CD14-positive monocyte (primary cell): ENCODE measurements around the gene IL7R. TPM values are rescaled to one million over a fixed set of nuclear protein-coding genes. Genes with fewer than 3 reads are reported as not detected.

Experiments
- DNase-seq, 3 donors: peaks; one replicate each; pipeline ENCODE4 v3.0.0-alpha.2; 2011 to 2022
- H2AFZ ChIP-seq: 2 replicates; pipeline ENCODE4 v1.6.0; 2012; ENCODE audit warnings: mild to moderate bottlenecking, low read depth, low read length, inconsistent platforms; ENCODE audit not compliant: insufficient read depth, poor library complexity, severe bottlenecking
- H3K27ac ChIP-seq, 2 donors: 1 replicate in 1 of 2; 2 replicates in 1 of 2; pipeline ENCODE4 v1.5.1; 2012 to 2013; ENCODE audit warnings: low read length in 2 of 2, control low read depth in 1 of 2, inconsistent platforms in 1 of 2, low read depth in 1 of 2, mild to moderate bottlenecking in 1 of 2
- H3K27me3 ChIP-seq, 2 donors: one replicate each; pipeline versions ENCODE4 v1.6.0 to v1.6.1; 2011 to 2013; ENCODE audit warnings: low read length in 2 of 2; ENCODE audit not compliant: control insufficient read depth in 2 of 2, insufficient read depth in 2 of 2
- H3K36me3 ChIP-seq, 2 donors: replicated peaks in 1 of 2; 1 replicate in 1 of 2; 2 replicates in 1 of 2; pipeline versions ENCODE4 v1.5.1 to v1.6.1; 2012 to 2013; ENCODE audit warnings: low read length in 2 of 2, control low read depth in 1 of 2, inconsistent platforms in 1 of 2, mild to moderate bottlenecking in 1 of 2; ENCODE audit not compliant: insufficient read depth in 2 of 2, control insufficient read depth in 1 of 2
- H3K4me1 ChIP-seq, 2 donors: 1 replicate in 1 of 2; 2 replicates in 1 of 2; pipeline versions ENCODE4 v1.5.1 to v1.6.1; 2012 to 2013; ENCODE audit warnings: low read length in 2 of 2, control low read depth in 1 of 2, inconsistent platforms in 1 of 2, mild to moderate bottlenecking in 1 of 2, moderate library complexity in 1 of 2; ENCODE audit not compliant: insufficient read depth in 2 of 2, control insufficient read depth in 1 of 2
- H3K4me2 ChIP-seq: replicated peaks from 2 replicates; pipeline ENCODE3; 2012; ENCODE audit warnings: low read length, moderate library complexity, mild to moderate bottlenecking; ENCODE audit not compliant: poor library complexity, severe bottlenecking; ENCODE audit errors: extremely low read depth
- H3K4me3 ChIP-seq, 3 experiments: fragments of 200-600 bp in 1 of 3; sonication (generic) in 1 of 3; replicated peaks in 1 of 3; 1 replicate in 2 of 3; 2 replicates in 1 of 3; pipeline ENCODE4 v1.5.1; 2011 to 2013; ENCODE audit warnings: low read length in 3 of 3, mild to moderate bottlenecking in 3 of 3, control low read depth in 2 of 3, low read depth in 2 of 3, inconsistent platforms in 1 of 3, moderate library complexity in 1 of 3
- H3K79me2 ChIP-seq: 2 replicates; pipeline ENCODE4 v1.6.0; 2012; ENCODE audit warnings: mild to moderate bottlenecking, control low read depth, inconsistent platforms, low read length, moderate library complexity; ENCODE audit not compliant: insufficient read depth
- H3K9ac ChIP-seq: 2 replicates; pipeline ENCODE4 v1.6.0; 2017; ENCODE audit warnings: low read length, mild to moderate bottlenecking; ENCODE audit not compliant: insufficient read depth, poor library complexity, severe bottlenecking
- H3K9me3 ChIP-seq, 2 donors: replicated peaks in 1 of 2; 1 replicate in 1 of 2; 2 replicates in 1 of 2; pipeline versions ENCODE4 v1.5.1 to v1.6.1; 2012 to 2013; ENCODE audit warnings: low read length in 2 of 2, control low read depth in 1 of 2; ENCODE audit not compliant: control insufficient read depth in 1 of 2, insufficient read depth in 1 of 2
- H4K20me1 ChIP-seq: 2 replicates; pipeline ENCODE4 v1.6.0; 2012; ENCODE audit warnings: mild to moderate bottlenecking, low read length, control low read depth, moderate library complexity; ENCODE audit not compliant: insufficient read depth
- H3K27ac Mint-ChIP-seq, 7 donors: one replicate each; pipeline ENCODE4 v1.8.0; 2020; ENCODE audit warnings: mild to moderate bottlenecking in 7 of 7, mixed read lengths in 7 of 7, moderate library complexity in 6 of 7, inconsistent platforms in 2 of 7
- H3K27me3 Mint-ChIP-seq, 3 donors: one replicate each; pipeline ENCODE4 v1.8.0; 2021 to 2022; ENCODE audit warnings: low read depth in 3 of 3, mild to moderate bottlenecking in 3 of 3, mixed read lengths in 3 of 3, moderate library complexity in 3 of 3, inconsistent platforms in 1 of 3
- H3K36me3 Mint-ChIP-seq, 2 donors: one replicate each; pipeline ENCODE4 v1.8.0; 2020; ENCODE audit warnings: mixed read lengths in 2 of 2, inconsistent platforms in 1 of 2, mild to moderate bottlenecking in 1 of 2
- H3K4me1 Mint-ChIP-seq: one replicate; pipeline ENCODE4 v1.8.0; 2020; ENCODE audit warnings: mild to moderate bottlenecking, mixed read lengths
- H3K4me3 Mint-ChIP-seq, 2 donors: one replicate each; pipeline ENCODE4 v1.8.0; 2020; ENCODE audit warnings: mild to moderate bottlenecking in 2 of 2, mixed read lengths in 2 of 2, moderate library complexity in 1 of 2
- H3K9me3 Mint-ChIP-seq, 7 donors: one replicate each; pipeline ENCODE4 v1.8.0; 2020 to 2022; ENCODE audit warnings: mixed read lengths in 7 of 7, mild to moderate bottlenecking in 6 of 7, moderate library complexity in 6 of 7, inconsistent platforms in 2 of 7
- WGBS: methylation state at CpG from one replicate; pipeline ENCODE4 v1.1.5; 2013; ENCODE audit warnings: missing lambda C conversion rate; ENCODE audit not compliant: insufficient coverage; 5-methylcytosine and 5-hydroxymethylcytosine counted together
- intact Hi-C, 2 donors: fragments of 100-400 bp; cut with micrococcal nuclease; formaldehyde crosslinking; loops; one replicate each; pipeline versions ENCODE4 v1.15.0 to v1.15.1; 2023
- polyA plus RNA-seq, 3 donors: library from polyadenylated mRNA; depleted of rRNA in 1 of 3; unstranded in 2 of 3; stranded (reverse) in 1 of 3; fragments of 300-500 nt in 2 of 3; fragments of >200 nt in 1 of 3; fragmentation: Illumina TruSeq in 2 of 3; gene quantifications; 1 replicate in 2 of 3; 2 replicates in 1 of 3; pipeline ENCODE4 v1.2.3, GENCODE V29; 2012 to 2021
- TF ChIP-seq, protein P1 (sequence below): fragments of 200-600 bp; IDR thresholded peaks from one replicate; pipeline ENCODE4 v1.8.0; 2022; ENCODE audit warnings: antibody characterized with exemption, mild to moderate bottlenecking

IL7R gene
- polyA plus RNA-seq, 3 donors, result 0.12 to 1.9 (median 1.1) TPM

DNA sequence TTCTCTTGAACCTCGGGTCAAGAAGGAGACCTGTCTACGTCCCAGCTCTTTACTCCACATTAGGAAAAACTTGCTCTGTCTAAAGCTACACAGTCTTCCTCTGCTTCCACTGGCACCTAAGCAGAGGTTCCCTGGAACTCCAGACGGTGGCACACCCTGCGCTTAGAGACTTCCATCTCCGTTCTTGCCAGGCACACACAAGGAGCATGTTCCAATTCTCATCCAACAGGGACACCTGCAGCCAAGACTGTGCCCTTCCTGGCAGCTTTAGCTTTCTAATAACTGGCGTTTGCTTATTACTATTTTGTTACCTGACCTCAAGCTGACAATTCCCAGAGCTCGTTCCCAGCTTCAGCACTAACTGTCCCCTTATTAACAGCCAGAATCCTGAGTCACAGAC is 65.8 kb downstream of the IL7R start:
- Histone ChIP-seq H3K27me3 (no peaks in the 10 kb centered on the region), H3K27ac (no peak overlapping the region), H3K4me2 (no peak overlapping the region), H3K79me2 (no peaks in the 10 kb centered on the region), H3K4me3 (no peak overlapping the region), H3K4me1 (peaks cover 12 to 17% of the 10 kb centered on the region in 2 donors), H3K9me3 (no peaks in the 10 kb centered on the region), H3K36me3 (no peaks in the 10 kb centered on the region), H4K20me1 (no peaks in the 10 kb centered on the region), H3K9ac (no peak overlapping the region), H2AFZ (no peak overlapping the region)
- intact Hi-C loops, result no loop called here
- DNase-seq, result no peak
- peaks cover 4 to 9% (median 8%) of the 10 kb centered on the region in 3 donors for H3K27me3 Mint-ChIP-seq
- 98% methylated on average over 7 of the region's 7 CpGs for WGBS
- H3K27ac Mint-ChIP-seq, result no peak overlapping the region
- no peak overlapping the region for H3K4me3 Mint-ChIP-seq
- peaks cover 2 to 7% (median 6%) of the 10 kb centered on the region in 7 donors for H3K9me3 Mint-ChIP-seq
- TF ChIP-seq, protein P1, sequence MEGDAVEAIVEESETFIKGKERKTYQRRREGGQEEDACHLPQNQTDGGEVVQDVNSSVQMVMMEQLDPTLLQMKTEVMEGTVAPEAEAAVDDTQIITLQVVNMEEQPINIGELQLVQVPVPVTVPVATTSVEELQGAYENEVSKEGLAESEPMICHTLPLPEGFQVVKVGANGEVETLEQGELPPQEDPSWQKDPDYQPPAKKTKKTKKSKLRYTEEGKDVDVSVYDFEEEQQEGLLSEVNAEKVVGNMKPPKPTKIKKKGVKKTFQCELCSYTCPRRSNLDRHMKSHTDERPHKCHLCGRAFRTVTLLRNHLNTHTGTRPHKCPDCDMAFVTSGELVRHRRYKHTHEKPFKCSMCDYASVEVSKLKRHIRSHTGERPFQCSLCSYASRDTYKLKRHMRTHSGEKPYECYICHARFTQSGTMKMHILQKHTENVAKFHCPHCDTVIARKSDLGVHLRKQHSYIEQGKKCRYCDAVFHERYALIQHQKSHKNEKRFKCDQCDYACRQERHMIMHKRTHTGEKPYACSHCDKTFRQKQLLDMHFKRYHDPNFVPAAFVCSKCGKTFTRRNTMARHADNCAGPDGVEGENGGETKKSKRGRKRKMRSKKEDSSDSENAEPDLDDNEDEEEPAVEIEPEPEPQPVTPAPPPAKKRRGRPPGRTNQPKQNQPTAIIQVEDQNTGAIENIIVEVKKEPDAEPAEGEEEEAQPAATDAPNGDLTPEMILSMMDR, result no peak
- H3K36me3 Mint-ChIP-seq, result no peaks in the 10 kb centered on the region
- H3K4me1 Mint-ChIP-seq, result peaks cover 22% of the 10 kb centered on the region

DNA sequence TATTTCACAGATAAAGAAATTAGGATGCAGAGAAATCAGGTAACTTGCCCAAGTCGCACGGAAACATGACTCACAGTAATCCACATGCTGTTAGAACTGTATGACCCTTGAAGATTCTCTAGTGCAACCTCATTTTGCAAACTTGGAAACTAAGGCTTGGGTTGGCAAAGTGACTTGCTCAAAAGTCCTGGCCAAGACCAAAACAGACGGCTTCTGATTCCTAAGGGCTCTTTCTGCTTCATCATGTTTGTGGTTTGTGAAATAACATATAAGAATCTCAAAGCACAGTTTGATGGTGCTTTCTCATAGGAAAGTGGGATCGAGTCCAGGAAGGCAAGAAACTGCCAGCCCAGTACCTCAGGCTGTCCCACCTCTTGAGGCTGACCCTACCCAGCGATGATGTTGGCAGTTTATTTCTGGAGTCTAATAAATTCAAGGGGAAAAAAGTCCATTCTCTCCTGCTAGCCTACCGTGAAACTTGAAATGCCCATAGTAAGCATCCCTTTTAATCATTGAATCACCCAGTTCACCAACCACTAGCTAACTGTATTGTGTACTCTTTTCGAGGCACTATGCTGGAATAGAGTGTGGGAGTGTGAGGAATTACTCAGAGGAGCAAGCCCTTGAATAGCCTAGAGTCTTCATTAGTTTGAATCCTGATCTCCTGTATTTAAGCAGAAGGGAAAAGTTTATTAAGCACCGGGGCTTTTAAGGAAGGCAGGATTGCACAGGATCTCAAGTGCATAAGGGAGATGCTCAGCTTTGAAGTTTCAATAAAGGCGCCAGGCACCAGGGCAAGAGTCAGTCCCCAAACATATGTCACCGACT is 67.6 kb downstream of the IL7R start:
- Histone ChIP-seq H3K36me3 (no peaks in the 10 kb centered on the region), H3K9me3 (no peaks in the 10 kb centered on the region), H2AFZ (peak overlapping the region; percentile 86), H3K4me1 (peaks cover 12 to 17% of the 10 kb centered on the region in 2 donors), H3K27ac (no peak overlapping the region), H3K79me2 (no peaks in the 10 kb centered on the region), H3K9ac (no peak overlapping the region), H3K27me3 (no peaks in the 10 kb centered on the region), H3K4me2 (peak overlapping the region; percentile 78), H3K4me3 (peak overlapping the region in 1 of 3 experiments; percentile 72), H4K20me1 (no peaks in the 10 kb centered on the region)
- H3K4me3 Mint-ChIP-seq, result peak overlapping the region; percentile 77 to 88
- peaks cover 0 to 5% (median 3%) of the 10 kb centered on the region in 7 donors for H3K9me3 Mint-ChIP-seq
- H3K27me3 Mint-ChIP-seq, result peaks cover 4 to 9% (median 8%) of the 10 kb centered on the region in 3 donors
- 50% methylated on average over 7 of the region's 10 CpGs for WGBS
- TF ChIP-seq, protein P1, result no peak
- H3K27ac Mint-ChIP-seq, result no peak overlapping the region
- no peaks in the 10 kb centered on the region for H3K36me3 Mint-ChIP-seq
- DNase-seq, result no peak
- intact Hi-C loops, result no loop called here
- peaks cover 22% of the 10 kb centered on the region for H3K4me1 Mint-ChIP-seq
